IPS-18a (cell line): ENCODE results near the gene RASGRP3.

Source experiments
- H3K27ac ChIP-seq: one replicate; pipeline ENCODE4 v1.5.1; 2013; ENCODE audit warnings: low read length
- H3K27me3 ChIP-seq: one replicate; pipeline ENCODE4 v1.6.1; 2013; ENCODE audit warnings: mild to moderate bottlenecking, low read length; ENCODE audit not compliant: control insufficient read depth, insufficient read depth
- H3K36me3 ChIP-seq: one replicate; pipeline ENCODE4 v1.6.1; 2013; ENCODE audit warnings: low read depth, low read length; ENCODE audit not compliant: control insufficient read depth
- H3K4me1 ChIP-seq: one replicate; pipeline ENCODE4 v1.6.1; 2013; ENCODE audit warnings: low read depth, low read length; ENCODE audit not compliant: control insufficient read depth
- H3K4me3 ChIP-seq: one replicate; pipeline ENCODE4 v1.5.1; 2013; ENCODE audit warnings: low read length
- H3K9ac ChIP-seq: one replicate; pipeline ENCODE4 v1.6.1; 2013; ENCODE audit warnings: mild to moderate bottlenecking, low read length, moderate library complexity
- H3K9me3 ChIP-seq: one replicate; pipeline ENCODE4 v1.6.1; 2013; ENCODE audit warnings: low read depth, low read length; ENCODE audit not compliant: control insufficient read depth

Gene RASGRP3

DNA sequence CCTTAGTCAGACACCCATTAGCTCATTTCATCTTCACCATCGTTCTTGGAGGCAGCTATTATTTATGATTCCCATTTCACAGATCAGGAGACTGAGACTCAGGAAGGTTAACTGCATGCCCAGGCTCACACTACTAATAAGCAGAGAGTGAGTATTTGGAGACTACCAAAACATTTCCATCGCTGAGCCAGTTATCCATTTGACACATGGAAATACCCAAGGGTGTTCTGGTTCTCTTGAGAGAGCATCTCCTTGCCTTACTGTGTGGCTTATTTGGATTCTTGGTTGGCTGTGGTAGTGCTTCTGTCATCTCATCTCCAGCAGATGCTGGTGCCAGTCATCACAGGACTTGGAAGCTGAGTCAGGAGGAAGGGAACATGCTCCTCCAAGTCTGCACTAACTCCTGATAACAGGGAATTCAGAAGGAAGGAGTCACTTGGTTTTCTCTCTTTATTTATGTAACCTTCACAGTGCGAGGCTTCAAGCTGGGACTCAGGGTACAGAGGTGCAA lies 55.2 kb downstream of the RASGRP3 start:
- H3K27me3 ChIP-seq = no peaks in the 10 kb centered on the region
- no peaks in the 10 kb centered on the region for H3K9me3 ChIP-seq
- no peak overlapping the region for H3K4me3 ChIP-seq
- no peaks in the 10 kb centered on the region for H3K4me1 ChIP-seq
- no peak overlapping the region for H3K27ac ChIP-seq
- no peaks in the 10 kb centered on the region for H3K36me3 ChIP-seq
- no peak overlapping the region for H3K9ac ChIP-seq

GRCh38 chr2:33532146-33532545 lies 55.7 kb downstream of the RASGRP3 start:
- H3K36me3 ChIP-seq = no peaks in the 10 kb centered on the region
- H3K9ac ChIP-seq = no peak overlapping the region
- no peaks in the 10 kb centered on the region for H3K4me1 ChIP-seq
- no peaks in the 10 kb centered on the region for H3K9me3 ChIP-seq
- no peaks in the 10 kb centered on the region for H3K27me3 ChIP-seq
- H3K27ac ChIP-seq = no peak overlapping the region
- H3K4me3 ChIP-seq = no peak overlapping the region

- Histone ChIP-seq H3K36me3 (no peaks in the 10 kb centered on the region), H3K4me1 (no peaks in the 10 kb centered on the region), H3K9ac (no peak overlapping the region), H3K27me3 (no peaks in the 10 kb centered on the region), H3K9me3 (no peaks in the 10 kb centered on the region), H3K4me3 (no peak overlapping the region), H3K27ac (no peak overlapping the region)
These were observed 56.5 kb downstream of the RASGRP3 start for GRCh38 chr2:33532966-33533365.

DNA sequence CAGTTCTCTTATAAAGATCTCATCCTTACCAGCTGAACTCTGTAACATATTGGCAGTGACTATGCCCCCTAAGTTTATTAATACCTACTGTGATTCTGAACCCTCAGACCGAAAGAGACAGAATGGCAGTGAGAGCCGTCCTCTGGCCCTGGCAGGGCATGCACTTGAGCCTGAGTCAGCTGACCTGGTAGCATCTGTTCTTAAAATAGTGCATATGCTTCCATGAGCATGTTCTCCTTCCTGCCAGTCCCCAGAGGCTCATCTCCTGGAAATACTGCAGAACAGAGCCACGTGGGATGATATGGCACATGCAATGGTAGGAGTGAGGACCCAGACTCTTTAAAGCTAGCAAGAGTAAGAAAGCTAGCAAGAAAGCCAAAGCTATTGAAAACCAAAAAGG lies 59.0 kb downstream of the RASGRP3 start:
- H3K4me1 ChIP-seq = peaks cover 6% of the 10 kb centered on the region
- H3K9ac ChIP-seq = no peak overlapping the region
- H3K9me3 ChIP-seq = no peaks in the 10 kb centered on the region
- H3K27ac ChIP-seq = no peak overlapping the region
- H3K36me3 ChIP-seq = no peaks in the 10 kb centered on the region
- no peaks in the 10 kb centered on the region for H3K27me3 ChIP-seq
- H3K4me3 ChIP-seq = no peak overlapping the region

DNA sequence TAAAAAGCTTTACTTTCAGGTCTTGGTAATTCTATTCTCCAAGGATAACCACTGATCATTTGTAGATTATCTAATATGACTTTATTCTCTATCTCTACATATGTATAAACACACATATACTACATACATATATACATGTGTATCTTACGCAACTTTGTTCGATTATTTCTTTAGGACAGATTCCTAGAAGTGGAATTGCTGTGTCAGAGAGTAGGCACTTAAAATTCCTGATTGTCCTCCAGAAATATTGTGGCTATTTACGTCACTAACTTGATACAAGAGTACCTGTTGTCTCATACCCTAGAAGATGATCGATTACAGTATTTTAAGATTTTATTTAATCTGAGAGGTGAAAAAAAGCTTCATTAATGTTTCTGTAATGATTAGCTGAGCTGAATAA lies 64.8 kb downstream of the RASGRP3 start:
- H3K27me3 ChIP-seq = no peaks in the 10 kb centered on the region
- H3K9me3 ChIP-seq = no peaks in the 10 kb centered on the region
- H3K9ac ChIP-seq = no peak overlapping the region
- H3K4me3 ChIP-seq = no peak overlapping the region
- no peaks in the 10 kb centered on the region for H3K36me3 ChIP-seq
- H3K27ac ChIP-seq = no peak overlapping the region
- H3K4me1 ChIP-seq = peaks cover 9% of the 10 kb centered on the region

DNA sequence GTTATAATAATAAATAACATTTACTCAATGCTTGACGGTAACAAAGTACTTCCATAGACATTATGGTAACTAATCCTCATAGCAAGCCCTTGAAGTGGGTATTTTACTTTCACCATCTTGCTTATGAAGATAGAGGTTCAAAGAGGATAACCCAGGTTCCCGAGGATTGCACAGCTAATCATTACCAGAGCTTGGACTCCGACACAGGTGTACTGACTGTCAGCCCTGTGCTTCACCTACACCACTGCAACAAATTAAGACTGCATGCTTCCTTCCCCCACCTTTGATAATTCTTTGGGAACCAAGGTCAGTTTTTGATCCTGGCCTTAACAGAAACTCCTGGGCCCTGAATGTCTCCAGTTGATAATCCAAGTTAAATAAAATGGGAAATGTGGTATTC lies 73.8 kb downstream of the RASGRP3 start:
- peaks cover 6% of the 10 kb centered on the region for H3K4me1 ChIP-seq
- H3K4me3 ChIP-seq = no peak overlapping the region
- no peaks in the 10 kb centered on the region for H3K27me3 ChIP-seq
- H3K27ac ChIP-seq = no peak overlapping the region
- H3K36me3 ChIP-seq = no peaks in the 10 kb centered on the region
- no peaks in the 10 kb centered on the region for H3K9me3 ChIP-seq
- H3K9ac ChIP-seq = no peak overlapping the region

DNA sequence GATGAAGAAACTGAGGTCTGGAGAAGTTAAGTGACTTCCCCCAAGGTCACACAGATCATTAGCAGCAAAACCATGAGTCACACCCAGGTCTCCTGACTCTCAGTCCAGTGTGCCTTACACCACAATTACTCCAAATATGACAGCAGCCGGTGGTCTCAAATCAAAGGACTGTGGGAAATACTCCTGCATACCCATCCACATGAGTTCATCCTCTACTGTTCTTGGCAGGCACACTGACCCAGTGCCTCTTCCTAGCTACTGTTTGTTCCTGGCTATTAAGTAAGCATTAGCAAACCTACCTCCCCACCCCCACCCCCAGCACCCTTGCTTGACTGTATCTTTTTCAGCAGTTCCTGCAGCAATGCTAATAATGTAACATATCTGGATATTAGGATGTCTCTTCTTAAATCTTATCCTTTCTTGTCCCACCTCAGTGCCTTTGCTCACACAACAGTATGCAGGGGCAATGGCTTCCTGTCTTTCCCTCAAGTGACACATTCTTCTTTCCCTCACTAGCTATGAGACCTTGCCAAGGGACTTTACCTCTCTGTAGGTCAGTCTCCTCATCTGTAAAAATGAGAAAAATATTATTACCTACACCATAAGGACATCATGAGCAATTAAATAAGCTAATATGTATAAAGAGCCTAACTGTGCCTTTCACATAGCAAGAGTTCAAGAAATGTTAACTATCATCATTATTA lies 76.5 kb downstream of the RASGRP3 start:
- Histone ChIP-seq H3K27me3 (no peaks in the 10 kb centered on the region), H3K9ac (no peak overlapping the region), H3K4me3 (no peak overlapping the region), H3K27ac (no peak overlapping the region), H3K36me3 (no peaks in the 10 kb centered on the region), H3K4me1 (peaks cover 10% of the 10 kb centered on the region), H3K9me3 (no peaks in the 10 kb centered on the region)

DNA sequence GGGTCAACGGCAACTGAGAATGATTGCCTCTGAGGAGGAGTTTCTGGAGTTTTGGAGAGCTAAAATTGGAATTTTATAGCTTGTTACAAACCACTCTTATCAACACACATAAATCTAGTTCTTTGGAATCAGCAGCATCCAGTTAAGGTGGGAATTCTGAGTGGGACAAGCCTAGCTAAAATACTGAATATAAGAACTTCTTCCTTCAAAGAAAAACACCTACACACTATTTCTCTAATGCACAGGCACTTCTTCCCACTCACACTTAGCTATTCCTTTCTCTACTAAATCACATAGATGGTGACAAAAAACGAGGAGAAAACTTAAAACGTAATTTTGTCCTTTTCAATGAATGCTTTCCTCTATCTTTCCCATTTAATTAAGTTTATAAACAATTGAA lies 79.2 kb downstream of the RASGRP3 start:
- Histone ChIP-seq H3K27ac (no peak overlapping the region), H3K36me3 (no peaks in the 10 kb centered on the region), H3K27me3 (no peaks in the 10 kb centered on the region)

GRCh38 chr2:33559328-33559727 lies 82.9 kb downstream of the RASGRP3 start:
- Histone ChIP-seq H3K27me3 (no peaks in the 10 kb centered on the region), H3K4me3 (no peak overlapping the region), H3K9me3 (no peaks in the 10 kb centered on the region), H3K36me3 (no peaks in the 10 kb centered on the region), H3K4me1 (peaks cover 10% of the 10 kb centered on the region), H3K27ac (no peak overlapping the region), H3K9ac (no peak overlapping the region)

More for the DNA sequence above, 79.2 kb downstream of the RASGRP3 start:
- Histone ChIP-seq H3K4me3 (no peak overlapping the region), H3K9me3 (no peaks in the 10 kb centered on the region), H3K4me1 (peaks cover 10% of the 10 kb centered on the region), H3K9ac (no peak overlapping the region)

DNA sequence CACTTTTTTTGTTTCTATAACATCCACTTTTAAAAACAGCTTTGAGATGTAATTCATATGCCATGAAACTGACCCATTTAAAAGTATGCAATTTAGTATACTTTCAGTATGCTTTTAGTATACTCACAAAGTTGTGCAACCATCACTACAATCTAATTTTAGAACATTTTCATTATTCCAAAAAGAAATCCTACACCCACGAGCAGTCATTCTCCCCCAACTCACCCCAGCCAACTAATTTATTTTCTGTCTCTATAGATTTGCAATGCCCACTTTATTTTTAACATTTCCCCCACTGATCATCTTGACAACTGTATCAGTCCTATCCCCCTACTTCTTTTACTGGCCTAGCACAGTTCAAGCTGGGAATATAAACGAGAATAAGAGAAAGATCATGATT lies 83.6 kb downstream of the RASGRP3 start:
- Histone ChIP-seq H3K27me3 (no peaks in the 10 kb centered on the region), H3K4me3 (no peak overlapping the region), H3K4me1 (peaks cover 6% of the 10 kb centered on the region), H3K9ac (no peak overlapping the region), H3K27ac (no peak overlapping the region), H3K36me3 (no peaks in the 10 kb centered on the region), H3K9me3 (no peaks in the 10 kb centered on the region)

DNA sequence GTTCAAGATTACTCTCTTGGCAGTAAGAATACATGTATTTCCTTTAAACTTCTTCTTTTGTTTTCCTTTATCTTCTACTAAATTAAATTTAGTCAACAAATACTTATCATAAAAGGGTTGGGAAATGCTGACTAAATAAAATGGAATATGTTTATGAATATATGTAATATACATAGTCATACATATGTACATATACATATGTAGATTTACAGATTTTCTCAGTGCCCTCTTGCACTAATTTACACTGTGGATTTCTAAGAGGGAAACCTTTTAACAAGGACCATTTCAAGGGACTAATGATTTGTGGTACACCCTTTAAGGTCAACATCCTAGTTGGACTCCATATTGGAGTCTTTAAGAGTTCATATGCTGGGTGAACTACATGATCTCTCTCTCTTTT lies 85.4 kb downstream of the RASGRP3 start:
- Histone ChIP-seq H3K27ac (no peak overlapping the region), H3K27me3 (no peaks in the 10 kb centered on the region), H3K4me3 (no peak overlapping the region), H3K4me1 (no peaks in the 10 kb centered on the region), H3K9me3 (no peaks in the 10 kb centered on the region), H3K9ac (no peak overlapping the region), H3K36me3 (no peaks in the 10 kb centered on the region)

GRCh38 chr2:33570681-33571080 lies 94.2 kb downstream of the RASGRP3 start:
- Histone ChIP-seq H3K9me3 (no peaks in the 10 kb centered on the region), H3K9ac (no peak overlapping the region), H3K4me3 (no peak overlapping the region), H3K4me1 (no peaks in the 10 kb centered on the region), H3K36me3 (no peaks in the 10 kb centered on the region), H3K27me3 (no peaks in the 10 kb centered on the region), H3K27ac (no peak overlapping the region)
